ENCODE data around the gene TRAPPC12. TPM values are rescaled to one million over a fixed set of nuclear protein-coding genes. Genes with fewer than 3 reads are reported as not detected.

The TRAPPC12 gene
- polyA plus RNA-seq, 6 donors from 2014 or later = 31.3 to 36.3 (median 33.1) TPM

DNA sequence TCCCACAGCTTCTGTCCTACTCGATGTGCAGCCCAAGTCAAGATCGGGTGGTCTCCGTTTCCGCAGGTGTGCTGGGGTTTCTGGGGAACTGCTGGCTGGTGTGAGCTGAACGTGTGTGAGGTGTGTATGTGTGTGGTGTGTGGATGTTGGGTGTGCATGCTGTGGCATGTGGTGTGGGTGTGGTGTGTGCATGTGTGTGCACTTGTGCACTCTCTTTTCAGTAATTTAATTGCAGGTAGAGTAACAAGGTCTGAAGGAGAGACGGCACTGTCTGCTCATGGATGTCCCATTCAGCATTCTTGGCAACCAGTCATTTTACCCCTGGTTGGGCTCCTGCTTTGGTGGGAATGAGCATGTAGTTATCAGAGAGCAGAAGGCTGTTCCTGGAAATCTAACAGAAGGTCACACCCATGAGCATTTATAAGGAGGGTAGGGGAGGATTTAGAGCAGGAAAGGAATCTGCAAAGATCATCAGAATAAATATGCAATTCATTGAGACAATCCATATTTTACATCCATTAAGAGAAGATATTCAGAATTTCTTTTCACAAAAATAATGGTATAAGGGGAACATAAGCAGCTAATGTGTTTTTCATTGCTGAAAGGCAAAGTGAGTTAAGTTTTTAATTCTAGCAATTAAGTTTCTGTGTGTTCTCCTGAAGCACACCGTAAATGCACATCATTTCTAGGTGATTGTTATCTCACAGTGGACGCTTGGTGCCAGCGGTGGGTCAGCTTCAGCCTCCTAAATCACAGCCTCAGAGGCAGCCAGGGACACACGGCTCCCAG lies 79.1 kb downstream of the TRAPPC12 start:
- DNase-seq (no peak), ATAC-seq (ENCODE audit: low read depth in 2 of 2) (no peak)
- Mint-ChIP-seq H3K4me3 (no peak overlapping the region), H3K9me3 (no peaks in the 10 kb centered on the region), H3K4me1 (peaks cover 4 to 9% (median 8%) of the 10 kb centered on the region in 3 donors), H3K36me3 (peaks cover 16 to 22% of the 10 kb centered on the region in 2 donors), H3K27ac (peak overlapping the region in 2 of 6 donors; percentile 40 to 52), H3K27me3 (no peaks in the 10 kb centered on the region)

DNA sequence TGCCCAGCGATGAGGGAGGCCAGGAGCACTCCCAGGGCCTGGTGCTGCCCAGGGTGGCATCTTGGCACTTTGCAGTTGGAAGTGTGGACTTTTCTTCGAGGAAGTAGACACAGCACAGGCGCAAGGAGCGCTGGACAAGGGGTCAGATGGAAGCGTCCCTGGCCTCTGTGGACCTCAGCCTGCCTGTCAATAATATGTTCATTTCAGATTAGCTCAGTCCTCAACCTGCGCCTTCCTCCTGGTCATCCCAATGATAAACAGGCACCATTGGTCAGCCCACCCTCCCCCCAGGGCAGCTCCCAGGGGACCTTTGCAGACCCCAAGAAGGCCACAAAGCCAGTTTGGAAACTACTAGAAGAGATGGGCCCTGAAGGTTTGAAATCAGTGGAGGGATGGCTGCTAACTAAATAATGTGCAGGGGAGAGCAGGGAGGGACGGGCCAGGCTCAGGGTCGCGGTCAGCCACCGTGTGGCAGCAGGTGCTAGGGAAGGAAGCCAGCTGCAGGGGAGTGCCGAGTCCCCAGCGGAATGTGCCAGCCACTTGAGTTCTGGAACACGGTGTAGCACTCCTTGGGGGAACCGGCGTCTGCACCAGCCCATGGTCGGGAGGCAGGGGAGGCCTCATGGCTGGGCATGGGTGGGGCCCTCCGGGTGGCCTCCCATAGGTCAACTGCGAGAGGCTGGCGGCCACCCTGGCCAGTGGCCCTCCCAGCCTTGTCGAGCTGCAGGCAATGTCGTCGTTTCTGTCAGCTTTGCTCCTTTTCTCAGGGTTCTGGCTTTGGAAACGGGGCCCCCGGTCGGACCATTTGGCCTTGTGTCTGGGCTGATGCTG lies 79.9 kb downstream of the TRAPPC12 start:
- no peaks in the 10 kb centered on the region for H3K27me3 Mint-ChIP-seq
- no peak for DNase-seq
- ATAC-seq (ENCODE audit: low read depth in 2 of 2) = no peak
- H3K27ac Mint-ChIP-seq = peak overlapping the region in 1 of 6 donors; percentile 73
- peaks cover 4 to 9% (median 8%) of the 10 kb centered on the region in 3 donors for H3K4me1 Mint-ChIP-seq
- H3K4me3 Mint-ChIP-seq = no peak overlapping the region
- H3K9me3 Mint-ChIP-seq = no peaks in the 10 kb centered on the region
- H3K36me3 Mint-ChIP-seq = peaks cover 16 to 21% of the 10 kb centered on the region in 2 donors

DNA sequence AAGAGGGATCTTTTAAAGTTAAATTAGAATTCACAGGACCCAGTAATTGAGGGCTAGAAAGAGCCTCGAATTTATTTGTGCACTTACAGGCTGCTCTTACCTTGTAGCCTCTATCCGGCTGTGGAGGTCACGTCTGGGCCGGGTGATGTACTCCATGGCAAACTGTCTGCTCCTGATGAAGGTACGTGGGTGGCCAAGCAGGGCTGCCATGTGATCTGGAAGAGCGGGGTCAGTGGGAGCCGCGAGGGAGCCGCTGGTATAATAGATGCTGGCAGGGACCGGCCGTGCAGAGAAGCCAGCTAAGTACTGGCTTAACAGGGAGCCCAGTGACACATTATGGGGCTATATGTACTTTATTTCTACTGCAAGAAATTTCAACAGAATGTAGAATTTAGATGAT lies 80.7 kb downstream of the TRAPPC12 start:
- Mint-ChIP-seq H3K9me3 (no peaks in the 10 kb centered on the region), H3K4me3 (no peak overlapping the region), H3K4me1 (peaks cover 4 to 9% (median 8%) of the 10 kb centered on the region in 3 donors), H3K27me3 (no peaks in the 10 kb centered on the region), H3K27ac (peak overlapping the region in 4 of 6 donors; percentile 41 to 86 (median 55)), H3K36me3 (peaks cover 16 to 21% of the 10 kb centered on the region in 2 donors)
- ATAC-seq (ENCODE audit: low read depth in 2 of 2) (no peak), DNase-seq (no peak)

DNA sequence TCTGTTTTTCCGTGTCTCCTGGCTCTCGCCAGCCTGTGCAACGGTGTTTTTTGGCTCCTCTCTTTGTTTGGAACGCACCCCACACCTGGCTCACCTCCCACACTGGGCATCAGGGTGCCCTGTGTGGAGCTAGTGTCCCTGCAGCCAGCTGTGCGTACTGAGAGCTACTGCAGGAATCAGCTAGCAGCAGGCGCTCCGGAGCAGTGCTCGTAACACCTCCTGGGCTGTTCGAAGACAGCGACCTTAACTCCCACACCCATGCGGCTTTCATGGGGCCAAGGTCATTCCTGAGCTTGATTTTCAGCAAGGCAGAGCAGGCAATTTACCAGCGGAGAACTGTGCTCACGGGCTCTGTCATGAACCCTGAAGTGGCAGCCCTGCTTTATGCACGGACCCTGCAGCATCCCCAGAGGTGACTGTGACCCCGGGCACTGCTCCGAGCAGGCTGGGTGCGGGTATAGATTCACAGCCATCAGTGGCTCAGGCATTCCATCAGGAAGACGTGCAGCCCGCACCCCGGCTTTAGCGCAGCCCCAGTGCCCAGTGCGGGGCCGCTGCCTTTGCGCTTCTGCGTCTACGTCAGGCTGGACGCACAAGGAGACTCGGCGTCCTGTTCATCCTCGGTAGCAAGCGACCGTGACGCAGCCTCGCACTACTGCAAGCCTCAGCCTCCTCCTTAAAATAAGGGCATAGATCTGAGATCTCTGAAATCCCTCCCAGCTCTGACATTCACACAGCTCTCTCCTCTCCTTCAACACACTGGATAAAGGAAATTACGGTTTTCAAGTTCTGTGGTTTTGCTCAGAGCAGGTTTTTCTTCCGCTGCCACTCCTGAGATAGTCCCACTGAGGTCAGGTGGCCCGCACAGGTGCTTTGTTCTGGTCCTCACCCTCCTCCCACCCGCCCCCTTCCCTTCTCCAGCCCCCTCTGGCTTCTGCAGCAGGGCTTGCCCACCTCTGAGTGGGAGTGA lies 81.6 kb downstream of the TRAPPC12 start:
- Mint-ChIP-seq H3K4me1 (peaks cover 4 to 8% (median 7%) of the 10 kb centered on the region in 3 donors), H3K27me3 (no peaks in the 10 kb centered on the region), H3K36me3 (peaks cover 7 to 15% of the 10 kb centered on the region in 2 donors), H3K4me3 (peak overlapping the region in 1 of 8 donors; percentile 56), H3K9me3 (no peaks in the 10 kb centered on the region), H3K27ac (peak overlapping the region in 4 of 6 donors; percentile 79 to 96 (median 92))
- DNase-seq (no peak), ATAC-seq (ENCODE audit: low read depth in 2 of 2) (peak in 1 of 2 donors; percentile 14)

DNA sequence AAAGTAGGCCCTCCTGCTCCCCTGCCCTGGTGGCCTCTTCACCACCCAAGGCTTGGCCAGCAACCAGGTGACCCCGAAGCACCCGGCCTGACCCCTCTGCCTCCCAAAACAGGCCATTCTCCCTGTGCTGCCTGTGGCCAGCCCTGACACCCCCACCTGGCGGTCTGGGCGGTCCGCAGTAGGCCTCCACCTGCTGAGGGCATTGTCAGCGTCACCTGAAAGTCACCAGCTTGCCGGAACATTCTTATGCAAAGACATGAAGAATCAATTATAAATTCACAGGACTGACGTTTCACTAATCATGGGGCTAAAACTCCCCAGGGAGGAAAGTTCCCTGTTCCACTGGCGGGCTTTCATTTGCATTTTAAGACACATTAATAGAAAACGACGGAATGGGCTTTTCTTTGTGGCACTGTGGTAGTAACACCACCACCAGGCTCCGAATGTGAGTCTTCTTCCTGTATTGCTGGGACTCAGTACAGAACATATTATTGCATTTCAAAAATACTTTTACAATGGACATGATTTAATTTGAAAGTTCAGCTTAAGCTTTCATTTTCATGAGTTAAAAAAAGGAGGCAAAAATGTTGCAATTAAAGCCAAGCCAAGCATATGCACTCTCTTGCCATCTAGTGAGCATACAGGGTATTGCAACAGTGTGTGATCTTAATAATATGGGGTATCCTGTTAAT lies 82.5 kb downstream of the TRAPPC12 start:
- Mint-ChIP-seq H3K4me1 (peaks cover 4 to 8% (median 7%) of the 10 kb centered on the region in 3 donors), H3K4me3 (peak overlapping the region in 4 of 8 donors; percentile 44 to 66 (median 54)), H3K27ac (peak overlapping the region; percentile 80 to 96 (median 92)), H3K9me3 (no peaks in the 10 kb centered on the region), H3K27me3 (no peaks in the 10 kb centered on the region), H3K36me3 (peaks cover 5 to 11% of the 10 kb centered on the region in 2 donors)
- ATAC-seq (ENCODE audit: low read depth in 2 of 2) = peak; percentile 66 to 79
- DNase-seq = peak; percentile 36

DNA sequence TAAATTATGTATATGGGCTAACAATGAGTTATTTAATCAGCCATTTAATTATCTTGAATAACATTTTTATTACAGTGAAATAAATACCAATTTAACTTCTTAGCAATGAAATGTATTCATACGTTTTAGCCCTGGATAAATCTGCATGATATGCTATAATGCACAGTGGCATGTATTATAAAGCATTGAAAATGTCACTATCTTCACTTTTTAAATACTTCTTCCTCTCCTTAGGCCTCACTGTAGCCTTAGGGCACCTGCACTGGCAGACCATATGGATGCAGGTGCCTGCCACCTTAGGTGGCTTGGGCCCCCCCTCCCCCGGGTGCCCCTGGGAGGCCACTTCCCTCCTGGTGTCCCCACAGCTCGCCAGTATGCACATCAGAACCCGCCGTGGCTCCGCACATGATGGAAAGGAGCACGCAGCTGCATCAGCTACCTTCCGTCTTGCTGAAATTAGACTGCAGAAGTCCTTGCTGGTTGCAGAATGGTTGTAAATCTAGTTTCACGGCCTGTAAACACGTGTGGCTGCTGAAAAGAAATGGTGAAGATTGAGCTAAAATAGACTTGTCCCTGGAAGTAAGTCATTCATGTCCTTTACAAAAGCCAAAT lies 83.1 kb downstream of the TRAPPC12 start:
- peaks cover 5 to 11% of the 10 kb centered on the region in 2 donors for H3K36me3 Mint-ChIP-seq
- H3K27me3 Mint-ChIP-seq = no peaks in the 10 kb centered on the region
- no peaks in the 10 kb centered on the region for H3K9me3 Mint-ChIP-seq
- DNase-seq (no peak), ATAC-seq (ENCODE audit: low read depth in 2 of 2) (no peak)
- H3K4me1 Mint-ChIP-seq = peaks cover 4 to 8% (median 7%) of the 10 kb centered on the region in 3 donors
- H3K4me3 Mint-ChIP-seq = peak overlapping the region in 1 of 8 donors; percentile 56
- peak overlapping the region in 1 of 6 donors; percentile 96 for H3K27ac Mint-ChIP-seq

DNA sequence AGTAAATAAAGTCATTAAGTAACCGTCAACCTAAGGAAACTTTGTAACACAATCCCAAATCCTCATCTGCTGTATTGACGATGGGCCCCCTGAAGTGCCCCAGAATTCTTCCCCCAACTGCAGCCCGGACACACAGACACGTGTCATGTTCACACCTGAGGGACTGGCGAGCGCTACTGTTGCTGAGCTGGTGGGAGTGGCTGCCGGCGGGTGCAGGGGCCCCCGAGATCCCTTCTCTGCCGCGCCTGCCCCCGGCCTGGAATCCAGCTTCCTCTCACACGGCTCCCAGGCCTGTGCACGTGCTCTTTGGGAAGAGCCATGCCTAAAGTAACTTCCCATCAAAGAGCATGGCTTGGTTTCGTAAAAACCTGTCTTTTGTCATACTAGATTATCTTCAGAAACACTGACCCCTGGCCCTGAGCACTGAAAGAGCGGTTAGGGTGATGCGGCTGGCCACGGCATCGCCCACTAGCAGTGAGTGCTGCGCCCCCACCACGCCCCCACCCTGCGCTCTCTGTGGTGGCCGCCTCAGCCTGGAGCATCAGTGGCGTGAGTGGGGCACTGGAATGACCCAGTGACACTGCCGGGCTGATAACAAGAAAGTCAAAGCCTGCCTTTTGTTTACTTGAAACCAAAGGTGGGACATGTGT lies 83.8 kb downstream of the TRAPPC12 start:
- peaks cover 10 to 15% of the 10 kb centered on the region in 2 donors for H3K36me3 Mint-ChIP-seq
- no peak for ATAC-seq (ENCODE audit: low read depth in 2 of 2)
- DNase-seq = no peak
- H3K27ac Mint-ChIP-seq = no peak overlapping the region
- H3K4me1 Mint-ChIP-seq = peaks cover 4 to 8% (median 7%) of the 10 kb centered on the region in 3 donors
- no peak overlapping the region for H3K4me3 Mint-ChIP-seq
- no peaks in the 10 kb centered on the region for H3K9me3 Mint-ChIP-seq
- H3K27me3 Mint-ChIP-seq = no peaks in the 10 kb centered on the region

DNA sequence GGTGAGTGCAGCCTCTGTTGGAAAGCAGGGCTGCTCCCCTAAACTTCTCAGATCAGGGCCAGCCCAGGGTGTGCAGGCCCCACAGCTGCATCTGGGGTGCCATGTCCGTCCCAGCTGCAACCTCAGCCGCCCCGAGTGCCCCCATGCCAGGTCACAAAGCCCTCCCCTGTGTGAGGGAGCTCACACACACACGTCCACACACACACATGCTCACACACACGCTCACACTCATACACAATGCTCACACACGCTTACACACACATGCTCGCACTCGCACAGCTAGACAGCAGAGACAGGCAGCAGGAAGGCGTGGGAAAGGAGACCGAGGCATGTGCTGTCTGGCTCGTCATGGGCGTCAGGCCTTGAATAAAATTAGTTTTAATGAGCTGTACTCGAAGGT lies 84.5 kb downstream of the TRAPPC12 start:
- no peak overlapping the region for H3K4me3 Mint-ChIP-seq
- H3K36me3 Mint-ChIP-seq = peaks cover 10 to 17% of the 10 kb centered on the region in 2 donors
- ATAC-seq (ENCODE audit: low read depth in 2 of 2) = no peak
- H3K9me3 Mint-ChIP-seq = no peaks in the 10 kb centered on the region
- peaks cover 4 to 8% (median 7%) of the 10 kb centered on the region in 3 donors for H3K4me1 Mint-ChIP-seq
- no peak for DNase-seq
- H3K27ac Mint-ChIP-seq = peak overlapping the region in 1 of 6 donors; percentile 66
- no peaks in the 10 kb centered on the region for H3K27me3 Mint-ChIP-seq

DNA sequence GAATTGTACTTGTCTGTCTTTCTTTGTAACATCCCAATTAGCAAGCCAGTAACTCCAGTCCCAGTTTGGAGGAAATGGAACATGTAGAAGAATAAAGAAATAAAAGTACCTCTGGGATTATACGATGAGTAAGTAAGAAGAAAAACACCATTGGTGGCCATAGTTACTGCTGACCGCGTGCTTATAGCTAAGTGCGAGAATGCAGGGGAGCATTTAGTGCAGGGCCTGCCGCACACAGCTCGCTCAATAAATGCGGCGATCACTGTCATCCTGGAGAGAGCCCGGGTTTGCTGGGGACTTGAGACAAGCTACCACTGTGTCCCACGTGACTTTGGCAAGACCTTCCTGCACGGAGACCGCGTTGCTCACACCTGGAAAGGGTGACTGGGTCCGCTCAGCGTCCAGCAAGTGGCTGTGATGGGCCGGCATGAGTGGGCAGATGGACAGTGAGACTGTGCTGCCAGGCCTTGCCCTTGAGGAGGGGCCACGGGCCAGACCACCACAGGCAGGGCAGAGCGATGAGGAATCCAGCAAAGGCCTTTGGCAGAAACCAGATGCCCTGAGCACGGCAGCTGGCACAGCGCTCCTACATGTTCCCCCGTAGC lies 85.0 kb downstream of the TRAPPC12 start:
- Mint-ChIP-seq H3K36me3 (peaks cover 11 to 17% of the 10 kb centered on the region in 2 donors), H3K27ac (peak overlapping the region in 1 of 6 donors; percentile 66), H3K9me3 (no peaks in the 10 kb centered on the region), H3K27me3 (no peaks in the 10 kb centered on the region), H3K4me3 (no peak overlapping the region), H3K4me1 (peaks cover 4 to 8% (median 7%) of the 10 kb centered on the region in 3 donors)
- ATAC-seq (ENCODE audit: low read depth in 2 of 2) = no peak
- no peak for DNase-seq

DNA sequence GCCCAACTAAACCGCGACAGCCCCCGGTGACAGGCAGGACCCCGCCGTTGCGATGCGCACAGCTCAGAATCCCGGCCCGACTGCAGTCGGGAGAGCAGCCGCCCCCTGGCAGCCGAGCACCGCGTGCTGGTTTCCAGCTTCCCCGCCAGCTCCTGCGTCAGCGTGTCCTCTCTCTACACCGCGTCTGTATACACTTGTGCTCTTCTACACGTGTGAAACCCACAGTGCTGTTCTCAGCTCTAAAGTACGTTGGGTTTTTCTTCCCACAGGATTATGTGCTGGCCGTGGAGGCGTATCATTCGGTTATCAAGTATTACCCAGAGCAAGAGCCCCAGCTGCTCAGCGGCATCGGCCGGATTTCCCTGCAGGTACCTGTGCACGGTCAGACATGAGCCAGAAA lies 85.8 kb downstream of the TRAPPC12 start:
- Mint-ChIP-seq H3K4me3 (no peak overlapping the region), H3K27me3 (no peaks in the 10 kb centered on the region), H3K4me1 (peaks cover 4 to 8% (median 7%) of the 10 kb centered on the region in 3 donors), H3K9me3 (no peaks in the 10 kb centered on the region), H3K27ac (no peak overlapping the region), H3K36me3 (peaks cover 15 to 17% of the 10 kb centered on the region in 2 donors)
- no peak for ATAC-seq (ENCODE audit: low read depth in 2 of 2)
- DNase-seq = no peak

DNA sequence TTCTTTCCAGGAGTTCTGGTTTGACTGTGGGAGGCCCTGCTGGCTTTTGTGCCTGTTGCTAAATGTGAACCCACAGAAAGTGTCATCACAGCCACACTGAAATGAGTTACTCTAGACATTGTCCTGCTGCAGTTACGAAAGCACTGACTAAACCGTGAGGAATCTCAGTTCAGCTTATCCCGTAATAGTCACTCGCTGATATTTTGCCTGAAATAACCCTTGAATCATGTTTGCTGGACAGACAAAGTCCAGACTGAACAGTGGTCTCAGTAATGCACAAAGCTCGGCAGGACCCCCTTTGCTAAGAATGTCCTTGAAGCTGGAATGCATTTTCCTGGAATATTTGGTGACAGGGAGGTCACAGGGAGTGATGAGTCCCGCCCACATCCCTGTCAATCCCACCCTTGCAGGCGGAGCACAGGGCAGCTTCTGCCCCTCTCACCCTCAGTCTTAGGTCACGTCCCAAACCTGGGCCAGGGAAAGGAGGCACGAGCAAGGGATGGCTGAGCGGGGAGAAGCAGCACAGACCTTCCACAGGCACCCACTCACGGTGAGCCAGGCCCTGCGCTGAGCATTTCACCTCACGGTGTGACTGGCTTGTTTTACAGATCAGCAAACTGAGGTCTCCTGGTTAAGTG lies 86.5 kb downstream of the TRAPPC12 start:
- Mint-ChIP-seq H3K27me3 (no peaks in the 10 kb centered on the region), H3K27ac (no peak overlapping the region), H3K4me1 (peaks cover 4 to 8% (median 7%) of the 10 kb centered on the region in 3 donors), H3K9me3 (no peaks in the 10 kb centered on the region), H3K36me3 (peaks cover 17 to 20% of the 10 kb centered on the region in 2 donors), H3K4me3 (no peak overlapping the region)
- DNase-seq (no peak), ATAC-seq (ENCODE audit: low read depth in 2 of 2) (no peak)
